ENCODE results near the gene OTUB2. TPM values are rescaled to one million over a fixed set of nuclear protein-coding genes. Genes with fewer than 3 reads are reported as not detected.

OTUB2 gene
- total RNA-seq, 4 donors from 2014 or later = 12.6 to 25.0 (median 21.5) TPM

DNA sequence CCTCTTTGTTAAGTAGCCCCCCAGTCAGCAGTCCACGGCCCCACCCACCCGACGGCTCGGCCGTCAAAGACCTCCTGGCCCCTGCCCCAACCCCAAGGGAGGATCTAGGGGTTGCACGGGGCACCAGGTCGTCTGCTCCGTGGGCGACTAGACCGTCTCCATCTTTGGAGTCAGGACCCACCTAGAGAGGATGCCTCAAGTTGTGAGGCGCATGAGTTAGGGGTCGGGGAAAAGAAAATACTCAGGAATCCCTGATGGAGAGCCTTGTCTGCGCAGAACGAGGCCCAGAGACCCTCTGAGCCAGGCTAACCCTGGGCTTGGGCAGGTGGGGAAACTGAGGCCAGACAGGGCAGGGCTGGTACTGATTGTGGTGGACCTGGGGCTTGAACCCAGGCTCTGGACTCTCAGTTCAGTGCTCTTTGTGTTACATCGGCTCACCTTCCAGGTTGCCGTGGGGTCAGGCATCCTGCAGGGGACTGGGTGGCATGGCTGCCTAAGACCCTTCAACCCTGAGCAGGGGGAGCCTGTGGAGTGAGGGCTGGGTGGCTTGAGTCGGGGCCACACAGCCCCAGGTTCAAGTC, 839 bp downstream of the OTUB2 start:
- intact Hi-C loops (cut with DNase I; ENCODE audit: low total_unique reads) = no loop called here
- no peak overlapping the region for H3K4me3 ChIP-seq (ENCODE audit: low read depth, poor library complexity, severe bottlenecking)
- DNase-seq (ENCODE audit: low spot score in 2 of 2) = no peak
- no peak for TF ChIP-seq POLR2A (IDR thresholded peaks at IDR 0.05)
- TF ChIP-seq, protein P1, sequence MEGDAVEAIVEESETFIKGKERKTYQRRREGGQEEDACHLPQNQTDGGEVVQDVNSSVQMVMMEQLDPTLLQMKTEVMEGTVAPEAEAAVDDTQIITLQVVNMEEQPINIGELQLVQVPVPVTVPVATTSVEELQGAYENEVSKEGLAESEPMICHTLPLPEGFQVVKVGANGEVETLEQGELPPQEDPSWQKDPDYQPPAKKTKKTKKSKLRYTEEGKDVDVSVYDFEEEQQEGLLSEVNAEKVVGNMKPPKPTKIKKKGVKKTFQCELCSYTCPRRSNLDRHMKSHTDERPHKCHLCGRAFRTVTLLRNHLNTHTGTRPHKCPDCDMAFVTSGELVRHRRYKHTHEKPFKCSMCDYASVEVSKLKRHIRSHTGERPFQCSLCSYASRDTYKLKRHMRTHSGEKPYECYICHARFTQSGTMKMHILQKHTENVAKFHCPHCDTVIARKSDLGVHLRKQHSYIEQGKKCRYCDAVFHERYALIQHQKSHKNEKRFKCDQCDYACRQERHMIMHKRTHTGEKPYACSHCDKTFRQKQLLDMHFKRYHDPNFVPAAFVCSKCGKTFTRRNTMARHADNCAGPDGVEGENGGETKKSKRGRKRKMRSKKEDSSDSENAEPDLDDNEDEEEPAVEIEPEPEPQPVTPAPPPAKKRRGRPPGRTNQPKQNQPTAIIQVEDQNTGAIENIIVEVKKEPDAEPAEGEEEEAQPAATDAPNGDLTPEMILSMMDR (IDR thresholded peaks at IDR 0.05) = no peak
- 43 to 49% methylated on average over 11 to 16 of the region's 17 CpGs for whole genome bisulfite sequencing, 2 donors

DNA sequence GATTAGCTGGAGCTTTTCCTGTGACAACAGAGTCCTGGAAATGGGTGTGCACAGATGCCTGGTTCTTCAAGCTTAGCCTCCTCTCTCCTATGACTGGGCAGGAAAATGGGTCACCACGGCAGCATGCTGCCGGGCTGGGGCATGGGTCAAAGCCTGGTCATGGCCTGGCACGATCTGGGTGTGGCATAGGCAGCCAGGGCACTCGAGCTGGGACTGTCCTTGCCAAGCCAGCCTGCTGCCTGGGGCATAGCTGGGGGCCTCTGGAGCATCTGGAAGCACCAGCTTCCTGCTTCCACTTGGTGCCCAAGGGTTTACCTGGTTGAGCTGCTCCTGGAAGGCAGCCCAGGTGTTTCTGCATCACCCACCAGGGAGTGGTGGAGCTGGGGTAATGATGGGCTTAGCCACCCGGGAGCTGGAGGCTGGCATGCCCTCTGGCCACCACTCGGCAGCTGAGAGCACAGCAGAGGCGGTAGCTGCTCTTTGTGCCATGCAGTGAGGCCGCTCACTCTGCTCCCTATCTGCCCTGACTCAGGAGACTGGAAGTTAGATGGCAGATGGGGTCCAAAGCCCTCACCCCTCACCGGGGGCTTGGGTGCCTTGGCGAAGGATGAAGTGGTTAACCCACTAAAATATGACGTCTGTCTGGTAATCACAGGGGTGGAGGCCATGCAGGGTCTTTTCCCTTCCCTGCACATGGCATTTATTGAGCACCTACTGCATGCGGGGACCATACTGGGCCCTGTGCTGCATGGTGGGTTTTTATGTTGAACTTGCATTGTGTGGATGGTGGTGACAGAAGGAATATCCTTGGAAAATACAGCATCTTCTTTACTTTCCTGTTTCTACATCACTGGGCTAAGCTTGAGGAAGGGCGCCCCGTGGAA, 1.7 kb downstream of the OTUB2 start:
- no peak for DNase-seq (ENCODE audit: low spot score in 2 of 2)
- no peak for TF ChIP-seq POLR2A (IDR thresholded peaks at IDR 0.05)
- TF ChIP-seq, protein P1 (IDR thresholded peaks at IDR 0.05) = no peak
- intact Hi-C loops (cut with DNase I; ENCODE audit: low total_unique reads) = no loop called here
- WGBS, 2 donors = 69 to 72% methylated on average over 12 to 14 of the region's 14 CpGs
- no peak overlapping the region for H3K4me3 ChIP-seq (ENCODE audit: low read depth, poor library complexity, severe bottlenecking)

DNA sequence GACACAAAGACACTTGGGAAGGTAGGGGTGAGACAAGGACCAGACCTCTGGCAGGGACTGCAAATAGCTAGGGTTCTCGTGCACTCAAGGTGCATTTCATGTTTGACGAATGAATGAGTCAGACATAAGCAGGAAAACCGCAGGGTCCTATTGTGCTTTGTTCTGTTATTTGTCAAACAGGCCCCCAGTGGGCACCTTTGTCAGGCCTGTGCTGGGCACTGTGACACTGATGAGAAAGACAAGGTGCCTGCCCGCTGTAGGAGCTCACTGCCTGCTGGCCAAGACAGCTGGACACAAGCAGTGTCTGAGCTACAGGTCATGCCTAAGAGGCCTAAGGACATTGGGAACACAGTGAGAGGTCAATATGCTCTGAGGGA, 2.3 kb downstream of the OTUB2 start:
- intact Hi-C loops (cut with DNase I; ENCODE audit: low total_unique reads) = no loop called here
- no peak overlapping the region for H3K4me3 ChIP-seq (ENCODE audit: low read depth, poor library complexity, severe bottlenecking)
- no peak for TF ChIP-seq POLR2A (IDR thresholded peaks at IDR 0.05)
- TF ChIP-seq, protein P1 (IDR thresholded peaks at IDR 0.05) = no peak
- DNase-seq (ENCODE audit: low spot score in 2 of 2) = no peak
- 84 to 90% methylated on average over 4 of the region's 4 CpGs for WGBS, 2 donors

DNA sequence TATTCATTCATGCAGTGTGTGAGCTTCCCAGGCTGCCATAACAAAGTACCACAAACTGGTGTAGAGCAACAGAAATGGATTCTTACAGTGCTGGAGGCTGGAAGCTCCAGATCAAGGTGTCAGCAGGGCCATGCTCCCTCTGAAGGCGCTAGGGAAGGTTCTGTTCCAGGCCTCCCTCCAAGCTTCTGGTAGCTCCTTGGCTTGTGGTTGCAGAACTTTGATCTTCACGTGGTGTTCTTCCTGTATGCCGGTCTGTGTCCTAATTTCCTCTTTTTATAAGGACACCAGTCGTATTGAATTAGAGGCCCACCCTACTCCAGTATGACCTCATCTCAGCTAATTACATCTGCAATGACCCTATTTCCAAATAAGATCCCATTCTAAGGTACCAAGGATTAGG, 3.1 kb downstream of the OTUB2 start:
- TF ChIP-seq, protein P1 (IDR thresholded peaks at IDR 0.05) = no peak
- no peak for TF ChIP-seq POLR2A (IDR thresholded peaks at IDR 0.05)
- no peak overlapping the region for H3K4me3 ChIP-seq (ENCODE audit: low read depth, poor library complexity, severe bottlenecking)
- WGBS, 2 donors = 65 to 80% methylated on average over 4 of the region's 4 CpGs
- intact Hi-C loops (cut with DNase I; ENCODE audit: low total_unique reads) = no loop called here
- DNase-seq (ENCODE audit: low spot score in 2 of 2) = no peak

DNA sequence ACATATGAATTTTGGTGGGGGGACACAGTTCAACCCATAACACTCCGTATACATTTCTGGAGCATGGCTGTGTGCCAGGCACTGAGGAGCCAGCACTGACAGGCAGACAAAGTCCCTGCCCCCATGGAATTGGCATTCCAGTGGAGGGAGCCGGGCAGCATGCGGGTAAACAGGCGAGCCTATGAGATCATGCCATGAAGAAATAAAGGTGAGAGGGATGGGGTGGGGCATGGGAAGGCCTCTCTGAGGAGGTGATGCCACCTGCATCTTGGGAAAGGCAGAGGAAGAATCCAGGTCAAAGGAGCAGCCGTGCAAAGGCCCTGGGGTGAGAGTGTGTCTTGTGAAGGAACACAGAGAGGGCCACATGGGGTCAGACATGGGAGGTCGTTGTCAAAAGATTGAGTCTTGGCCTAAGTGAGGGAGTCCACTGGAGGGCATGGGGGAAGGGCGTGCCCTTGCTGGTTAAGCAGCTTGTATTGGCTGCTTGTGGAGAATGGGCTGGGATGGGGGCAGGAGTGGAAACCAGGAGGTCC, 3.6 kb downstream of the OTUB2 start:
- H3K4me3 ChIP-seq (ENCODE audit: low read depth, poor library complexity, severe bottlenecking) = no peak overlapping the region
- 91 to 92% methylated on average over 7 of the region's 7 CpGs for WGBS, 2 donors
- intact Hi-C loops (cut with DNase I; ENCODE audit: low total_unique reads) = no loop called here
- DNase-seq (ENCODE audit: low spot score in 2 of 2) = no peak
- no peak for TF ChIP-seq POLR2A (IDR thresholded peaks at IDR 0.05)
- TF ChIP-seq, protein P1 (IDR thresholded peaks at IDR 0.05) = no peak

Data from lower leg skin (tissue), 4 donors.